Measurements from ENCODE around the gene STK11IP.

Gene STK11IP

DNA sequence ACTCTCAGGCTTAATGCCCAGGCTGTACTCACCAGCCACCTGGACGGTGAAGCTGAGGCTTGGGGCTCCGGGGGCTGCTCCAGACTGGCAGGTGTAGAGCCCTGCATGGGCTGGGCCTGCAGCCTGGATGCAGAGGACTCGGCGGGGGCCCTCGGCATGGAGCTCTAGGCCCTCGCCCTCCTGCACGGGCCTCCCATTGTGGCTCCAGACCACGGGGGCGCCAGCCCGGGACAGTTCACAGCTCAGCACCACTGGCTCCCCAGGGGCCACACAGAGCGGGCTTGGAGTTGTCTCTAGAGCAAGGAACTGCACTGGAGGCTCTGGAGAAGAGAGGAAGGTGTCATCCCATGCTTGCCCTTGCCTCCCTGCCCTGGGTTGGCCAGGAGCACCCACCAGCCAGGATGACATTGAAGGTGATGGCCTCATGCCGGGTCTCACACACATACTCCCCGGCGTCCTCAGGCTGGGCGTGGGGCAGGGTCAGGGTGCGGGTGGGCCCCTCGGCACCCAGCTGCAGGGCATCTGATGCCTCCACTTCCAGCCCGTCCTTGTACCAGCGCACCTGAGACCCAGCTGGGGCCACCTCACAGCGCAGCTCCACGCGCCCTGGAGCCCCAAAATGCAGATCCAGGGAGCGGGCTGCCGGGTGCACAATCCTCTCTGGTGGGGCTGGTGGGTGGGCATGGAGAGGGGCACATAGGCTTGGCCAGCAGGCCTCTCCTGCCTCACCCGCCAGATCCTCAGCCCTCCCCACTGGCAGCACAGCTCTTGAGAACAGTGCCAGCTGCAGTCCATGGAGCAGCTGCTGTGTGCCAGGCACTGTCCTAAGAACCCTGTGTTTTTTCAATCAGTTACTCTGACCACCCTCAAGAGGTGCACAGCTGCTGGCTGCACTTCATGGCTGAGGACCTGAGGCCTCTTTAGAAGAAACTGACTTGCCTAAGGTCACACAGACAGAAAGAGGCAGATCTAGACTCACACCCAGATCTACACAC lies 39.6 kb upstream of the STK11IP start:
- Histone ChIP-seq H2BK15ac (replicated peaks; ENCODE audit: low read depth) (no peak overlapping the region), H3K4me1 (ENCODE audit: control insufficient read depth, low read depth, low read length) (peaks cover 11% of the 10 kb centered on the region), H3K36me3 (ENCODE audit: control insufficient read depth, insufficient read depth, low read length) (no peaks in the 10 kb centered on the region), H3K23ac (ENCODE audit: low read length) (no peak overlapping the region), H4K5ac (ENCODE audit: low read length) (no peak overlapping the region), H2BK120ac (ENCODE audit: low read depth, low read length) (no peak overlapping the region), H3K56ac (ENCODE audit: low read length) (no peak overlapping the region), H3K4me3 (ENCODE audit: low read length) (no peak overlapping the region), H3K9ac (ENCODE audit: low read length) (no peak overlapping the region), H3K18ac (ENCODE audit: low read length) (no peak overlapping the region), H2BK5ac (ENCODE audit: low read length) (no peak overlapping the region), H3K4ac (ENCODE audit: low read depth, low read length) (no peak overlapping the region), H3K79me2 (ENCODE audit: control insufficient read depth, insufficient read depth, low read length) (no peaks in the 10 kb centered on the region), H3K79me1 (ENCODE audit: low read length) (no peaks in the 10 kb centered on the region), H3K4me2 (ENCODE audit: low read length) (no peak overlapping the region), H4K8ac (ENCODE audit: low read depth, low read length) (no peak overlapping the region), H3K27me3 (ENCODE audit: insufficient read depth, low read length, poor library complexity) (no peaks in the 10 kb centered on the region), H2AK5ac (ENCODE audit: low read length) (no peak overlapping the region), H3K27ac (ENCODE audit: low read depth, low read length) (no peak overlapping the region)
- no peak for DNase-seq
- no CpG with 5 or more reads among the region's 25 CpGs for WGBS (ENCODE audit: extremely low coverage, insufficient coverage, low lambda C conversion rate)

DNA sequence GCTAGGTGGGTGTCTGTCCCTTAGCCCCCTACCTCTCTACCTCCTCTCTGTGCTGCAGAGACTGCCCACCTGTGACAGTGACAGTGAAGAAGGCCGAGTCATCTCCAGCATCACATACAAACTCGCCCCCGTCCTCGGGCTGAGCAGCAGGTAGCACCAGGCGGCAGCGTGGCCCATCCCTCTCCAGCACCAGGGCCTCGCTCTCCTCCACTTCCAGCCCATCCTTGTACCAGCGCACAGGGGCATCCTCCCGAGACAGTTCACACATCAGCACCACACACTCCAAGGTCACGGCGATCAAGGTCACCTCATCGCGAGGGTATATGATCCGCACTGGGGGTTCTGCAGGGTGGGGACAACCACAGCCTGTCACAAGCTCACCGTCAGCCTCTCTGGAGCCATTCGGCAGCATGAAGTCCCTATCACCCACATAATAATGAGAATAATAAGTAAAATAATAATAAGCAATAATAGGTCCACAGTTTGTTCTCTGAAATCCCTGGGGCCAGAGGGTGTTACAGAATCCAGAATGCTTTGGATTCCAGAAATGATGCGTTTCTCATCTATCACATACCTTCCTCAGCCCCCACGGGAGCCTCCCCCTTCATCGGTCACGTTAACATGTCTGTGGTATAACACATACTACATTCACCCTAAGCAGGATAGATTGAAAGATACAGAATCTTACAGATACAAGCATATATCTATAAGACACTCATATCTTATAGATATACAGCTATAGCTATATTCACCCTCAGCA lies 38.3 kb upstream of the STK11IP start:
- no peak overlapping the region for H3K27ac ChIP-seq (ENCODE audit: low read depth, low read length)

DNA sequence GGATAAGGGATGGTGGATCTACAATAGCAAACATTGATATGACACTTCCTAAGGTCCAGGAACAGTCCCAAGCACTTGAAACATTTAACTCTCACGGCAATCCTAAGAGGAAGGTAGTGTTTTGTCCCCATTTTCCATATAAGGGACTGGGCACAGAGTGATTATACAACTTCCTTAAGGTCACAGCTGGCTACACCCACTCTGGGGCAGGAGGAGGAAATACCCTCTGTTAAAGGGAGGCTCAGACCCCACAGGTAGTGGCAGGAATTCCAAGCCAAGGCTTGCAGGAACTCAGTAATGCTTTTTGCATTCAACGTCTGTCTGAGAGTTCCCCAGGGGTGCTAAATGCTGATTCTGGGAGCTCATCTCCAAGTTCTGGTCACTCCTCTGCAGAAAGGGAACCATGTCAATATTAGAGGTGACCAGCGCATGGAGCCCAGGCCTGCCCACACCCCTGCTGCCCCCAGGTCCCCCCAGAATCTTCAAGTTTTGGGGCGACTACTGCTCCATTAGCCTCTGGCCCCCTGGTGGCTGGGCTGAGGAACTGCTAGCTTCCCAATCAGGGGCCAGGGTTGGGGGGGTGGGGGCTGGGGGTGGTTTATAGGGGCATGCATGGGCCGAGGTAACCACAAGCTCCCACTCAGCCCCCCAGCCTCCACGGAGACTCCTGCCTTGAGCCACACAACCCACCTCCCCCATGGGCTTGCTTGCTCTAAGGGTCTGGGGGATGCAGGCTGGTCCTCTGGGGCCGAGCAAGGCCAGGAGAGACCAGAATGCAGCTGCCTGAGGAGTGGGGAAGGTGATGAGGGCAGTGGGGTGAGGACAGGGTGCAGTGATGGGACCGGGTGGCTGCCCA lies 37.4 kb upstream of the STK11IP start:
- Histone ChIP-seq H2BK5ac (ENCODE audit: low read length) (no peak overlapping the region), H3K4me2 (ENCODE audit: low read length) (no peak overlapping the region), H3K4ac (ENCODE audit: low read depth, low read length) (peak overlapping the region; percentile 21), H3K36me3 (ENCODE audit: control insufficient read depth, insufficient read depth, low read length) (no peaks in the 10 kb centered on the region), H2AK5ac (ENCODE audit: low read length) (no peak overlapping the region), H2BK15ac (replicated peaks; ENCODE audit: low read depth) (no peak overlapping the region), H3K27ac (ENCODE audit: low read depth, low read length) (peak overlapping the region; percentile 53), H4K5ac (ENCODE audit: low read length) (no peak overlapping the region), H3K23ac (ENCODE audit: low read length) (no peak overlapping the region), H3K56ac (ENCODE audit: low read length) (peak overlapping the region; percentile 66), H3K4me3 (ENCODE audit: low read length) (no peak overlapping the region), H2BK120ac (ENCODE audit: low read depth, low read length) (no peak overlapping the region), H3K18ac (ENCODE audit: low read length) (peak overlapping the region; percentile 16), H3K79me2 (ENCODE audit: control insufficient read depth, insufficient read depth, low read length) (no peaks in the 10 kb centered on the region), H3K79me1 (ENCODE audit: low read length) (no peaks in the 10 kb centered on the region), H3K27me3 (ENCODE audit: insufficient read depth, low read length, poor library complexity) (no peaks in the 10 kb centered on the region), H4K8ac (ENCODE audit: low read depth, low read length) (no peak overlapping the region), H3K9ac (ENCODE audit: low read length) (peak overlapping the region; percentile 12), H3K4me1 (ENCODE audit: control insufficient read depth, low read depth, low read length) (peaks cover 10% of the 10 kb centered on the region)
- peak; percentile 72 for DNase-seq
- WGBS (ENCODE audit: extremely low coverage, insufficient coverage, low lambda C conversion rate), result no CpG with 5 or more reads among the region's 8 CpGs

More for the DNA sequence above, 38.3 kb upstream of the STK11IP start:
- Histone ChIP-seq H3K27me3 (ENCODE audit: insufficient read depth, low read length, poor library complexity) (no peaks in the 10 kb centered on the region), H3K36me3 (ENCODE audit: control insufficient read depth, insufficient read depth, low read length) (no peaks in the 10 kb centered on the region), H3K4me2 (ENCODE audit: low read length) (no peak overlapping the region), H3K18ac (ENCODE audit: low read length) (no peak overlapping the region), H3K4me3 (ENCODE audit: low read length) (no peak overlapping the region), H3K9ac (ENCODE audit: low read length) (no peak overlapping the region), H3K79me2 (ENCODE audit: control insufficient read depth, insufficient read depth, low read length) (no peaks in the 10 kb centered on the region), H2BK15ac (replicated peaks; ENCODE audit: low read depth) (no peak overlapping the region), H3K56ac (ENCODE audit: low read length) (no peak overlapping the region), H3K23ac (ENCODE audit: low read length) (no peak overlapping the region), H4K5ac (ENCODE audit: low read length) (no peak overlapping the region), H2BK120ac (ENCODE audit: low read depth, low read length) (no peak overlapping the region), H3K4me1 (ENCODE audit: control insufficient read depth, low read depth, low read length) (peaks cover 10% of the 10 kb centered on the region), H4K8ac (ENCODE audit: low read depth, low read length) (no peak overlapping the region), H2BK5ac (ENCODE audit: low read length) (no peak overlapping the region), H3K79me1 (ENCODE audit: low read length) (no peaks in the 10 kb centered on the region), H2AK5ac (ENCODE audit: low read length) (no peak overlapping the region), H3K4ac (ENCODE audit: low read depth, low read length) (no peak overlapping the region)
- WGBS (ENCODE audit: extremely low coverage, insufficient coverage, low lambda C conversion rate), result no CpG with 5 or more reads among the region's 20 CpGs
- DNase-seq, result no peak

DNA sequence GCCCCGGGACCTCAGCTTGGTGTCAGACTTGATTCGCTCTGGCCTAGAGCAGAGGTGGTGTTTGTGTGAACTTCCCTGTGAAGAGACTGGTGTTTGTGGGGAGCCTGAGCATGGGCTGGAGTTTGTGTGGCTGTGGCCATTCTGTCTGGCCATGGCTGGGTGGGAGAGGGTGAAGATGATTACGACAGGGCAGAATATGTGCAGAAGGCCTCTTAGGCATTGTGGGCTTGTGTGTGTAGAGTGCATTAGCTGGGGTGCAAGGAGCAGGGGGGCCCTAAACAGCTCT lies 36.8 kb upstream of the STK11IP start:
- H3K4me2 ChIP-seq (ENCODE audit: low read length), result no peak overlapping the region
- H3K27ac ChIP-seq (ENCODE audit: low read depth, low read length), result peak overlapping the region; percentile 53
- no peak for DNase-seq

DNA sequence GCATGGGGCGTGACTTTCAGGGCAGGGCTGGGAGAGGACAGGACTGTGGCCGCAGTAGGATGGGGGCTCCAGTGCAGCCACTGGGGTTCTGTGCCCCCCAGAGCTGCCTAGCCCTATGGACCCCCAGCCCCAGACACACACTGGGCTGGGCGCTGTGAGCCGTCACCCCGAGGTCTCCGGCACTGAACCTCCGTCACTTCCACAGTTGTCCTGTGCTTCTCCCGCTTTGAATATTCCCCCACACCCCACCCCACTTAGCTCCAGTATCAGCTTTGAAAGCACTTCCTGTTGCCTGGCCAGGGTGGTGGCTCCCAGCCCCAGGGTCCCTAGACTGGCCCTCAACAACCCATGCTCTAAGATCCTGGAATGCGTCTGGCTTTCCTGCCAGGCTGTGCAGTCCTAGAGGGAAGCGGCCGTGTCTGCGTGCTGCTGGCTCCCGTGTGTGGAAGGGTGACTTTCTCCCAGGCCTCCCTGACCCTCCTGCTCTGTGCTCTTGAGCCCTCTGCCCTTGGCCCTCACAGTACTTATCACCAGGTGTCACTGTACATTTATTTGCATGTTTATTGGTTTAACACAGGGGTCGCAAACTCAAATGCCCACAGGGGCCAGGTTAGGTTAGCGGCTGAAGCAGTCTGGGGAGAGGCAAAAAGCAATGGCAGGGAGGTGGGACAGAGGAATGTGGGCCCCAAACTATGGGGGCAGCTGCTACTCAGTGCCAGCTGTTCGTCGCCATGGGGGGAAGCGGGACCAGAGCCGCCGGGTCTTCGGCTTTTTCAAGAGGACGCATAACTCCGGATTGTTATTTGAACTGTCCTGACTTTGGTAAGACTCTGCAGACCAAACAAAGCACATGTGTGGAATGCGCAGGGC lies 36.2 kb upstream of the STK11IP start:
- Histone ChIP-seq H4K8ac (ENCODE audit: low read depth, low read length) (no peak overlapping the region), H3K4ac (ENCODE audit: low read depth, low read length) (no peak overlapping the region), H2BK5ac (ENCODE audit: low read length) (no peak overlapping the region), H3K23ac (ENCODE audit: low read length) (peak overlapping the region; percentile 12), H4K5ac (ENCODE audit: low read length) (no peak overlapping the region), H3K36me3 (ENCODE audit: control insufficient read depth, insufficient read depth, low read length) (no peaks in the 10 kb centered on the region), H3K56ac (ENCODE audit: low read length) (peak overlapping the region; percentile 66), H3K79me2 (ENCODE audit: control insufficient read depth, insufficient read depth, low read length) (no peaks in the 10 kb centered on the region), H3K4me2 (ENCODE audit: low read length) (no peak overlapping the region), H3K27ac (ENCODE audit: low read depth, low read length) (peak overlapping the region; percentile 53), H2AK5ac (ENCODE audit: low read length) (no peak overlapping the region), H3K9ac (ENCODE audit: low read length) (no peak overlapping the region), H3K18ac (ENCODE audit: low read length) (no peak overlapping the region), H3K4me1 (ENCODE audit: control insufficient read depth, low read depth, low read length) (peaks cover 12% of the 10 kb centered on the region), H3K79me1 (ENCODE audit: low read length) (no peaks in the 10 kb centered on the region), H2BK15ac (replicated peaks; ENCODE audit: low read depth) (no peak overlapping the region), H3K4me3 (ENCODE audit: low read length) (no peak overlapping the region), H2BK120ac (ENCODE audit: low read depth, low read length) (no peak overlapping the region), H3K27me3 (ENCODE audit: insufficient read depth, low read length, poor library complexity) (no peaks in the 10 kb centered on the region)
- peak; percentile 80 for DNase-seq
- WGBS (ENCODE audit: extremely low coverage, insufficient coverage, low lambda C conversion rate), result no CpG with 5 or more reads among the region's 24 CpGs

More for the DNA sequence above, 36.8 kb upstream of the STK11IP start:
- H3K4me1 ChIP-seq (ENCODE audit: control insufficient read depth, low read depth, low read length), result peaks cover 12% of the 10 kb centered on the region
- no peaks in the 10 kb centered on the region for H3K36me3 ChIP-seq (ENCODE audit: control insufficient read depth, insufficient read depth, low read length)
- H2AK5ac ChIP-seq (ENCODE audit: low read length), result no peak overlapping the region
- H2BK5ac ChIP-seq (ENCODE audit: low read length), result no peak overlapping the region
- H3K79me1 ChIP-seq (ENCODE audit: low read length), result no peaks in the 10 kb centered on the region
- no peaks in the 10 kb centered on the region for H3K79me2 ChIP-seq (ENCODE audit: control insufficient read depth, insufficient read depth, low read length)
- H3K4me3 ChIP-seq (ENCODE audit: low read length), result no peak overlapping the region
- no peak overlapping the region for H2BK15ac ChIP-seq (replicated peaks; ENCODE audit: low read depth)
- H4K8ac ChIP-seq (ENCODE audit: low read depth, low read length), result no peak overlapping the region
- WGBS (ENCODE audit: extremely low coverage, insufficient coverage, low lambda C conversion rate), result no CpG with 5 or more reads among the region's 3 CpGs
- H3K9ac ChIP-seq (ENCODE audit: low read length), result peak overlapping the region; percentile 12
- H4K5ac ChIP-seq (ENCODE audit: low read length), result no peak overlapping the region
- peak overlapping the region; percentile 66 for H3K56ac ChIP-seq (ENCODE audit: low read length)
- H2BK120ac ChIP-seq (ENCODE audit: low read depth, low read length), result no peak overlapping the region
- H3K18ac ChIP-seq (ENCODE audit: low read length), result no peak overlapping the region
- peak overlapping the region; percentile 12 for H3K23ac ChIP-seq (ENCODE audit: low read length)
- no peak overlapping the region for H3K4ac ChIP-seq (ENCODE audit: low read depth, low read length)
- H3K27me3 ChIP-seq (ENCODE audit: insufficient read depth, low read length, poor library complexity), result no peaks in the 10 kb centered on the region
